Esophagus mucosa (tissue), 1 donor: ENCODE measurements around the gene STAMBP. TPM values are rescaled to one million over a fixed set of nuclear protein-coding genes. Genes with fewer than 3 reads are reported as not detected.
A peak's percentile ranks its signal among the peaks of the same experiment; 100 is the strongest.
"Not testable (repeated sequence)": the region's sequence is repeated elsewhere in the genome, so short reads cannot be mapped to it uniquely, and the experiment has no call there.

ENCODE experiments used
- ATAC-seq: fragments of 200-7000 bp; cut with Tn5 transposase; one replicate; pipeline ENCODE4 v1.9.1; 2020
- total RNA-seq: library from RNA; stranded (reverse); gene quantifications from one replicate; pipeline ENCODE4 v1.2.4, GENCODE V29; 2023
- donor health status: DM: yes; HTN: yes; CAD: no.

The STAMBP gene
- total RNA-seq, 1 donor from 2014 or later: 33.5 TPM

DNA sequence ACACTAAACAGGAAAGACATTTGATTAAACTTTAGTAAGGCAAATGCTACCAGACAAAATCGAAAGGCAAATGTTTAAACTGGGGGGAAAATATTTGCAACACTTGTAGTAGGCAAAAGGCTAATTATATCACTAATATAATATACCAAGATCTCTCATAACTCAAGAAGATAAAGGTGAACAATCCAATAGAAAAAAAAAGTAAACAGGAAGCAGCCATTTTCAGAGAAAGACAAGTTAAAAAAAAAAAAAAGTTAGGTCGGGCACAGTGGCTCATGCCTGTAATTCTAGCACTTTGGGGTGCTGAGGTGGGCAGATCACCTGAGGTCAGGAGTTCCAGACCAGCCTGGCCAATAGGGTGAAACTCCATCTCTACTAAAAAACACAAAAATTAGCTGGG lies 59.6 kb downstream of the STAMBP start:
- no peak for ATAC-seq

DNA sequence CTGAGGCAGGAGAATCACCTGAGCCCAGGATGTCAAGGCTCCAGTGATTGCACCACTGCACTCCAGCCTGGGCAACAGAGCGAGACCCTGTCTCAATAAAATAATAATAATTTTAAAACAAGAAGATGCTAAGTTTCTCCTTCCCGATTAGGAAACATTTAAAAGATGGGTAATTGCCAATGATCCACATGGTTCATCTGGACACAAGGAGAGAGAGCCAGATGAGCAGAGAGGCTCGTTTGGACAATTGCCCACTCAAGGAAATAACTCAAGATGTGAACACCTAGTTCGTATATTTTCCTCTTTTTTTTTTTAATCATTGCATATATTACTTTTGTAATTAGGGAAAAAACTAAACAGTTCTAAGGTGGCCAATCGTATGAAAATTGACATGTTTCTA lies 60.4 kb downstream of the STAMBP start:
- ATAC-seq: no peak

DNA sequence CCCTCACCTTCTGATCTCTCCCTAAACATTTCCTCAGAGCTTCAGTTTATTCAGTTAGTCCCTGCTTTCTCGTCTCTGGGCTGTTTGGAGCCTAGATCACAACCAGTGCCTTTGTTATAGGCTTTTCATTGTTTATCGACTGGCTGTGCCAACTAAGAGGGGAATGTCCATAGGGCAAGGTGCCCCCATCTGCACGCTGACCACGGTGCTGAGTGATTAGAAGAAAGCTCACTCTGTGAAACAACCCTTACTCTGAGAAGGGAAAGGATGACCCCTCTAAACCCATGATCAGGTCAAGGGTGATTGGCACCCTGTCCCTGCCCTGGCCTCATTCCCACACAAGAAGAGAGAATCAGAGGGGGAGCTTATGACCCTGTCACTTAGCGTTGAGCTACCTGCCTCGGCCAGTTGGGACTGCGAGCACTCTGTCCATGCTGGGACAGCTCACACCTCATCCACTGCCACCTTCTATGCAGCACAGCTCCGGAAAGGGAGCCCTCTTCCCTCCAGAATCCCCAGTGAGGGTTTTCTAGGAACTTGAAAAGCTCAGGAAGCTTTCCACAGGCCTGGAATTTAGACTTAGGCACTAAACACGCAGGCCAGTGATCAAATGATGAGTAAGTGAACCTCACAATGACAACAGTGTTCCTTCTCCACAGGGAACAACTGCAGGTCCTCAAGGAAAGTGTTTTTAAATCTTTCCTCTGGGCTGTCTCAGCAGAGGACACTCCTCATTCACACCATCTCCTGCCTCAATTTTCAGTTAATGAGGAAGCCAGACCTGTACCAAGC lies 61.7 kb downstream of the STAMBP start:
- no peak for ATAC-seq

DNA sequence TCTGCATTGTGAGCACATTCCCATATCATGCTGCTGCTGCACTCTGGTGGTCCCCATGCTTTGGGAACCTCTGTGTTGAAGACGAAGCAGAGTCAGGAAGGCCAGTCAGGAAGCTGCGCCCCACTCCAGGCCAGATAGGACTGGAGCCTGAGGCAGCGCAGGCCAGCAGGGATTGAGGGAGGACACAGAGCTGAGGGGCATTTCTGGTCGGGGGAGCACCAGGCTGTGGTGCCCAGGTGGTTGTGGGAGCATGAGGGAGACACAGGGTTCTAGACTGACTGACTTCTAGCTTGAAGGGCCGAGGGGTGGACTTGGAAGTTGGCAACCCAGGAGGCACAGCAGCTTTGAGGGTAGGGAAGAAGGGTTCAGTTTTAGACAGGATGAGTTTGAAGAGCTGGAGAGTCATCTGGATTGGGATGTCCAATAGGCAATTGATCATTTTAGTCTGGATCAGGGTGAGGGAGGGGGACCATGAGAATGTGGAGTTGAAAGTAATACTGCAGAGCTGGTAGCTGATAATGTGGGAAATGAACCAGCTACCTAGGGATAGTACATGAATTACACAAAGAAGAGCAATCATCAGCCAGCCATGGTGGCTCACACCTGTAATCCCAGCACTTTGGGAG lies 62.6 kb downstream of the STAMBP start:
- no peak for ATAC-seq

DNA sequence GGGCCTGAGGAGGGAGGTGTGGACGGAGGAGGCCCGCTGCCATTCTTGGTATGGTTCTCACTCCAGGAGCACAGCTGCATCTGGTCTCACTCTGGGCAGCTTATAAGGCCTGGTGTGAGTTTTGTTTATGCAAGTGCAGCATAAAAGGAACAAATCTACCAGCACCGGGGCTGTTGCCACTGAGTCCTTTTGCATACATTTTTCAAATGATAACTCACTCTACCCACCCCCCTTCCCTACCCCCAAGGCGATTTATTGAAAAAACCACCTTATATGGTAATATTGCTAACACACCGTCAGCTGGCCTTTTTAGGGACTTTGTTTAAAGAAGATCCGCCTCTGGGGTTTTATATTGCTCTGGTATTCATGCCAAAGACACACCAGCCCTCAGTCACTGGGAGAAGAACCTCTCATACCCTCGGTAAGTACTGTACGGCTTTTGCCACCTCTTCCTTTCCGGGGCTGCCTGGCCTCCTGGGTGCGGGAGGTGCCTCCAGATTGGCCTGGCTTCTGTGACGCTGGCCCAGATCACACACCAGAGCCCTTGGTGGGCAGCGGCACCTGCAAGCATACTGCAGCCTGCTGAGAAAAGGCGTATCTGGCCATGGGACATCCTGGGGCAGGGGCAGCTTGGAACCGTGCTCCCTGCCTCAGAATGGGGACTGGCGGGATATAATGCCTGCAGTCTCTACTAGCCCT lies 64.0 kb downstream of the STAMBP start, which contains the start of gene ACTG2:
Gene ACTG2, plus strand, starts transcription at position 378 of the 699 bp plus-strand sequence. CDS start 8,304 bp downstream, outside the sequence.
- ATAC-seq: no peak

DNA sequence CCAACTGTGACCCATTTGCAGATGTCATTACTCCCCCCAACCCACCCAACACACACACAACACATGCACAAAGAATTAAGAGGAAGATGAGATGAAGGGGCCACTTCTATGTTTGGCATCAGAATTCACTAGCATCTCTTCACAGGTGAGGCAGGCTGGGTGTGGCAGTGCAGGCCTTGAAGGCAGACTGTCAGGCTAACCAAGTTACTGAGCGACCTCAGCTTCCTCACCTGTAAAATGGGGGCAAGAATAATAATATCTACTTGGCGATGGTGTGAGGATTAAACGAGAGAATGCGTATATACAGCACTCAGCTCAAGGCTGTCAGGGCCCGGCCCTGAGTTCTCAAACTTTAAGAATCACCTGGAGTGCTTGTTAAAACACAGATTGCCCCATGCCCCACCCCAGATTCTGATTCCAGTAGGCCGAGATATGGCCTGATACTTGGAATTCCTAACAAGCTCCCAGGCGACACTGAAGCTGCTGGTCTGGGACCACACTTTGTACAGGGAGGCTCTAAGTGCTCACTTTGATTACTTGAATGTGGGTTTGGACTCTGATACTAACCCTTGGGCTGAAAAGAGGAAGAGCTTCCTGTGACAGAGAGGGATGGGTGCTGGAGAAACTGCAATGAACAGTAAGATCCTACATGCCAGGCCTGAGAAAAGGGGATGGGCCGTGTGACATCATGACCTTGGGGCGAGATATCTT lies 65.2 kb downstream of the STAMBP start:
- ATAC-seq: no peak

DNA sequence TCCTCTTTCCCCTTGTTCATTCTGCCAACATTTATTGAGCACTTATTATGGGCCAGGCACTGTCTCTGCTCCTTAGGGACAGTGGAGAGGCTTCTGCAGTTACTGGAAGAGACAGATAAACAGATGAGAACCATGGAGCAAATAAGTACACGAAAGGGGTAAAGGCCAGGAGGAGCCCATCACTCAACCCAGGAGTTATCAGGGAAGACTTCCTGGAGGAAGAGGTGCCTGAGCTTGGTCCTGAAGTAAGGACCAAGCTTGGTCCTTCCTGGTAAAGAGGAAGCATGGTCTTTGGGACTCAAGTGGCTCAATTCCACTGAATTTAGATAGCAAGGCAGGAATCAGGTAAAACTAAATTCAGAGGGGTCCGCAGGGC lies 65.7 kb downstream of the STAMBP start:
- no peak for ATAC-seq

DNA sequence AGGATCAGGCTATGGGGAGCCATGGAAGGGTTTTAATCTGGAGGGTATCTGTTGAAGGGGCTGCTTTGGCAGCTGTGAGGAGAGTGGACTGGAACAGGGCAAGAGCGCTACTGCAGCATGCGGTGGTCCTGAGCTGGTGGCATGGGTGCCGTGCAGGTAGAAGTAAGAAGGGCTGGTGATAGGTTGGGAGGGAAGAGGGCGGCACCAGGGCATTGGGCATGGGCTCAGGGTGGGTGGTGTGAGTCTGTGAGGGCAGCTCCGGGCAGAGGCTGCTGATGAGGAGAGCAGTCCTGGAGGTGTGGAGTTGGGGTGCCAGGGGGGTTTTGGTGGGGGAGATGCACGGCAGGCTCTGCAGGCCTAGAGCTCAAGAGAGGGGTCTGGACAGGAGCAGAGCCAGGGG lies 66.1 kb downstream of the STAMBP start:
- no peak for ATAC-seq

DNA sequence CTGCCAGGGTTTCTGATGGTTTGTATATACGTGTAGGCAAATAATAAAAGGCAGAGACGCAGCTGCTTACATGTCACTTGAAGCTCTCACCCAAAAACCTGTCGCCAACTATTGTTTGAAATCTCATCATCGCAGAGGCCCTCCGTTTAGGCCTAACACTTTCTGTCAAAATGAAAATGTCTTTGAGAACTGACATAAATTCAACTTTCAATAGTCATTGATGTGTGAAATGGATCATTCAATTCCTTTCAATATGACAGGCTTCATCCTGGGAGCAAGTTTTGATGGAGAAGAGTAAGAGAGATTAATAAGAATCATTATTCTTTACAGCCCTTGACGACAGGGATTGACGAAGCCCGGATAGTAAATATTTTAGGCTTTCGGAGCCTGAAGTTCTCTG lies 66.7 kb downstream of the STAMBP start:
- ATAC-seq: no peak

DNA sequence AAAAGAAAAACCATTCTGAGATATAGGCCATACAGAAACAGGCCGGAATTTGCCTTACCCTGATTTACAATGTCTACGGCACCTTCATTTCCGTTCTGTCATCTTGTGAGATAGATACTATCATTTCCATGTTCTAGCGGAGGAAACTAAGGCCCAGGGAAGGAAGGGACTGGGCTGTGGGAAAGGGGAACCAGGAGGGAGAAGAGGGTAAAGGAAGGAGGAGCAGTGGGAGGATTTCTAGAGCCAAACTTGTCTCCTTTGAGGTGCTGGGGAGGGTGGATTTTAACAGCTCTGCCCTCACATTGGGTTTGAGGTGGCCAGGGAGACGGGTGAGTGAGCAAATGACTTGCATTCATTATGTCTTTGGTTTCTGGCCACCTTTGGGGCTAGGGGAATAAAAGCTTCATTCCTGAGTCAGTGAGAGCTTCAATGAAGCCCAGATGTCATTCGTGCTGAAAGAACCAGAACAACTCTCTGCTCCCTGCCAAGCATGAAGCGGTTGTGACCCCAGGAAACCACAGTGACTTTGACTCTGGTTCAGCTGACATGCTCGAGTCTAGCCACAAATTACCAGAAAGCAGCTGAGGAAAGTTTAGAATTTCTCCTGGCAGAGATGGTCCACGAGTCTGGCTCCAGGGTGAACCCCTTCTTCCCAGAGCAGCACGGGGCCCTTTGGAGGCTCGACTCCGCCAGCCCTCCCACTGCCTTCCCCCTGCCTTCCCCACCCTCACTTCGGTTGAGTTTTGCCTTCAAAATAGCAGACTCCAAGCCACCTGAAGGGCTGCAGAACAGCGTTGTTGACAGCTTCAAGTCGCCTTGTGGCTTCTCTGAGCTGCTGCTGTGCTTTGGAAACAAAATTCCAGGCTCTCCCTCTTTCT lies 67.8 kb downstream of the STAMBP start:
- no peak for ATAC-seq

DNA sequence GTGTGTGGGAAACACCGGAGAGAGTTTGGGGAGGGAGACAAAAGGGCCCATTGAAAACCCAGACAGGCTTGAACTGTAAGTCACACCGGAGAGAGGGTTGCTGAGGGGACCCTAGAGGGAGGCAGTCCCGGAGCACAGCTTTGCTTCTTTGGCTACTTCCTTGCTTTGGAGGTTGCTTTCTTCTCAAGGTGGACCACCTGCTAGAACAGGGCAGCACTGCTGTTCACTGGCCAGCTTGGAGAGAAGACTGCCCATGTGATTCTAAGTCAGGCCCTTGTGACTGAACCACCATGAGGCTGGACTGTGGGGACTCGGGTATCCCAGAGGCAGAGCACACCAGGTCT lies 68.5 kb downstream of the STAMBP start:
- ATAC-seq: no peak

DNA sequence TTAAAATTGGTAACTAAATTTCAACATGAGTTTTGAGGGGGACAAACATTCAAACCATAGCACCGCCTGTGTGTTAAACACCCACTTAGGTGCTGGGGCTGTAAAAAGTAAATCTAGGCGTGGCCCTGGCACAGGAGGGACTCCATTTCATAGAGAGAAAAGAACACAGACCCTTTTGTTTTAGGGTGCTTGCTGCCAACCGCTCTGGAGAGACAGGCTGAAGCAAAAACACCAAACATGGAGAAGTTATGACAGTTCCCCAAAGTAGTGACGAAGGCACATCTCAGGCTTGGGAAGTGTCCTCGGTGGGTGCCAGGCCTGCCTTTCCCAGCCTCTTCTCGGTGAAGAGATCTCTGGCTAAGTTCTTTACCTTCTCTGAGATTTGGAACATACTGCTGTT lies 69.2 kb downstream of the STAMBP start:
- no peak for ATAC-seq

DNA sequence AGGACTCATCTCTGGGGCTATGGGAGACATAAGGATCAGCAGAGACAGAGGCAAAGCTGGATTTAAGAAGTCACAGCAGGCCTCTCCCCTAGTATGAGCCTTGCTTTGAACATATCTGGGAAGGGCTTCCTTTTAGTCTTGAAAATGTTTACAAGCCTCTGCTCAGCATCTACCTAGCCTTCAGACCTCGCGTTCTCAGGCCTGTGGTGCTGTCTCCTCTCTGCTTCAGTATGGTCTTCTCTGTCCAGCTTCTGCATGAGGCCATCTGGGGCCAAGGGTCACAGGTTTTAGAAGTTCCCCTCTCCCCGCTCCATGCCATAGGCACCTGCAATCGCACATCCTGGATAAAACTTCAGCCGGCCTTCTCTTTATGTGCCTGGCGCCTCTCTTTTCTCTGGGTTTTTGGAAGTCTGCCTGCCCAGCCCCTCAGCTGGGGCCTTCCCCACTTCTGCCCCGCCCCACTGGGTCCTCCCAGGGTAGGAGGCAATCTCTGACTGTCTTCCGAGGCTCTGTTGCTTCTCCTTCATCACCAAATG lies 71.1 kb downstream of the STAMBP start:
- ATAC-seq: no peak

DNA sequence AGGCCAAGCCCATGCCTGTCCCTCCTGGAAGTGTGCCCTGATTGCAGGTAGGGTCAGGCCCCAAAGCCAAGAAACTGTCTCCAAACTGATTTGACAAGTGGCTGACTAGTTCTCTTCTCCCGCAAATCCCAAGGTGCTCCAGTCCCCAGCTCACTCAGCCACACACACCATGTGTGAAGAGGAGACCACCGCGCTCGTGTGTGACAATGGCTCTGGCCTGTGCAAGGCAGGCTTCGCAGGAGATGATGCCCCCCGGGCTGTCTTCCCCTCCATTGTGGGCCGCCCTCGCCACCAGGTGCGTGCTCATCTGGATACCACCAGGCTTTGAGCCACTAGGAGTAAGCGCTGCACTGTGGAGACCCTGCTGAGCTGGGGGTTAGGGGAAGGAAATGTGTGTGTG lies 72.4 kb downstream of the STAMBP start:
- ATAC-seq: no peak

DNA sequence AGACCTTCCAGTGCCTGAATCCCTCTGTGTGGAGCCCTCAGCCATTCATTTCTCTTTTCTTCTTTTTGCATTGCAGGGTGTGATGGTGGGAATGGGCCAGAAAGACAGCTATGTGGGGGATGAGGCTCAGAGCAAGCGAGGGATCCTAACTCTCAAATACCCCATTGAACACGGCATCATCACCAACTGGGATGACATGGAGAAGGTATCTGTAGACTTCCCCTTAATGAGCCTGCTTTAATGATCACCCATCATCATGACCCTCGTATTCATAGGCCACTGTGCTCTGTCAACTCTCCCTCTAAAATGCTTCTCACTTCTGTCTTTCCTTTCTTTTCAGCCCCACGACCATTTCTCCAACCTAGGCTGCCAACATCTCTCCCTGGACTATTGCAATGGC lies 73.5 kb downstream of the STAMBP start:
- no peak for ATAC-seq

DNA sequence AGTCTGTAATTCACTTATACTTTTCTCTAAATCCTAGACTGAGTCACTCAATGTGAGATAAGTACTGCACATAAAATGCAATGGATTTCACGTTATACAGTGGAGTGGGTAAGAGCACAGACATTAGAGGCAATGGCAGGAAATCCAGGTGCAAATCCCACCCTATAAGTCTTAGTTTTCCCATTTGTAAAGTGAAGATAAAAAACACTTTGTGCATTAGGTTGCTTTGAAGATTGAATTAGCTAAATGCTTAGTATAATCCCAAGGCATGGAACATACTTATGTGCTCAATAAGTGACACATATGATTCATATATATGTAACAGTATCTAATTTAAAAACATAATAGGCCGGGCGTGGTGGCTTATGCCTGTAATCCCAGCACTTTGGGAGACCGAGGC lies 74.6 kb downstream of the STAMBP start:
- ATAC-seq: peak; percentile 54

DNA sequence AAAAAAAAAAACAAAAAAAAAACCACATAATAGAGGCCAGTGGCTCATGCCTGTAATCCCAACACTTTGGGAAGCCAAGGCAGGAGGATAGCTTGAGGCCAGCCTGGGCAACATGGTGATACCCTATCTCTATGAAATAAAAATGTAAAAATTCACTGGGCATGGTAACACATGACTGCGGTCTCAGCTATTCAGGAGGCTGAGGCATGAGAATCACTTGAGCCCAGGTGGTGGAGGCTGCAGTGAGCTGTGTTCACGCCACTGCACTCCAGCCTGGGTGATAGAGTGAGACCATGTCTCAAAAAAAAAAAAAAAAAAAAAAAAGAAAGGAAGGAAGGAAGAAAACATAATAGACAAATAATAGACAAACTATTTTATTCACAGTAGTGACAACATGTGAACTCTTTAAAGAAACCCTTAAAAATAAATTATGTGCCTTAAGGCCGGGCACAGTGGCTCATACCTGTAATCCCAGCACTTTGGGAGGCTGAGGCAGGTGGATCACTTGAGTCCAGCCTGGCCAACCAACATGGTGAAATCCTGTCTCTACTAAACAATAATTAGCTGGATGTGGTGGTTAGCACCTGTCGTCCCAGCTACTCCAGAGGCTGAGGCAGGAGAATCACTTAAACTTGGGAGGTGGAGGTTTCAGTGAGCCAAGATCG lies 75.3 kb downstream of the STAMBP start:
- ATAC-seq: not testable (repeated sequence)

DNA sequence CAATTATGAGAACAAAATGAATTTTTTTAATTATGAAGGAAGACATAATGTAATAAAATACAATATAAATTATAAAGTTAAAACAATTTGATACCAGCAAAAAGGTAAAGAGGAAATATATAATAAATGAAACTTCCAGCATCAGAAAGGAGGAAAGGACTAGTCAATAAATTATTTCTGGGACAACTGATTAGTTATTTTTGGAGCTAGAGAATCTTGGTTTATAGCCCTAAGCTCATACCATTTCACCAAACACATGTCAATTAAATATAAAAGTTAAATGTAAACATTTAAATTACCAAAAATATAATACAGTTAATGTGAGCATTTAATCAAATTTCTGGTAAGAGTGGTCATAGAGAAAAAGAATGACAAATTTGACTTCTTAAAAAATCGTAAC lies 76.2 kb downstream of the STAMBP start:
- no peak for ATAC-seq

DNA sequence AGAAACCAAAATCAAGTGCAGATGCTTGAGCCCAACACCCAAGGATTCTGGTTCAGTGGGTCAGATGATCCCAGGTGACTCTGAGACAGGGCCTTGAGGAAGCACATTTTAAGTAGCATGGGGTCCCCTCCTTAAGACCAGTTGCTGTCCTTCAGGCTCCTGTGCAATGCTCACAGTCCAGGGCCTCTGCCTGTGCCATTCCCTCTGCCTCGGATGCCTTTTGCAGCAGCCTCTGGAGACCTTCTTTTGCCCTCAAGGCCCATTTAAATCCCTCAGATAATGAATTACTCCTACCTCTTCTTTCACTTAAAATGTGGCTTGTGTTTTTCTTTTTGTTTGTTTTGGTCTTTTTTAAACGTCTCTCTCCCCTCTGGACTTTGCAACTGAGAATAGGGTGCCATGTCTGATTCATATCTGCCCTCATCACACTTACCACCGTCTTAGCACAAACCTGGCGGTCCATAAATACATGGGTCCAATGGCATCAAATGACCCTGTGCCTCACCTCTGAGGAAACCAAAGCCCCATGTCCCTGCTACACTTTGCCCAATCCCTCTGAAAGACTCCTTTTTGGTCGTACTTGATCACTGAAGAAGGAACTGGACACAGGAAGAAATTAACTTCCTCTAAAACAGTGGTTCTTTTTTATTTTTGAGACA lies 78.2 kb downstream of the STAMBP start:
- no peak for ATAC-seq

DNA sequence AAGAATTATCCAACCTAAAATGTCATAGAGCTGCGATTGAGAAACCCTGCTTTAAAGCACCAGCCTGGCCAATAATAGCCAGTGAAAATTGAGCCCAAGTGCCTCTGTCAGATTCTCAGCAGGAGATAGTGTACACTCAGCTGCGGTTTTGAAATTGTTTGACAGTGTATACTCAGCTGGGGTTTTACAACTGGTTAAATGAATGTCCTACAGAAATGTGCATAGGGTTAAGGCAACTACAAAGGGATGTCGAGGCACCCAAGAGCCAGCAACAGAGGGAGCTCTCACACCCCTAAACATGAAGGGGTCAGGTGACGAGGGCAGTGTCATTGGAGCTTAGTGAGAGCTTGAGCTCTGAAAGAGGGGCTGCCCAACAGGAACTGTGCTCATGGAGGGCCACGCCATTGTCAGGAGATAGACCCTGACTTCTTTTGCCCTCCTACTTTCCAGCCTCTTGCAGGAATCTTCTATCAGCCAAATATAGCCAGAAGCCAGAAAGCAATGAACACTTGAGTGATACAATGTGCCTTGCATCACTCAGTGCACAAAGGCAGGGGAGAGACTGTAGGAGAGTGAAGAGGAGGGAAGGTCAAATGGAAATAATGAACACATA lies 79.2 kb downstream of the STAMBP start:
- ATAC-seq: peak; percentile 60
